ES-I3 (cell line): ENCODE results near the gene OSBPL10.

Experiments used
- H3K36me3 ChIP-seq: 2 replicates; pipeline ENCODE4 v1.6.1; 2013; ENCODE audit warnings: mild to moderate bottlenecking, low read length, control low read depth, moderate library complexity; ENCODE audit not compliant: insufficient read depth
- H3K4me1 ChIP-seq: 2 replicates; pipeline ENCODE4 v1.6.1; 2013; ENCODE audit warnings: mild to moderate bottlenecking, control low read depth, low read length; ENCODE audit not compliant: insufficient read depth
- H3K9ac ChIP-seq: 2 replicates; pipeline ENCODE4 v1.6.1; 2013; ENCODE audit warnings: low read depth, mild to moderate bottlenecking, low read length, moderate library complexity
- H3K9me3 ChIP-seq: 2 replicates; pipeline ENCODE4 v1.6.1; 2013; ENCODE audit warnings: mild to moderate bottlenecking, low read length, moderate library complexity; ENCODE audit not compliant: control insufficient read depth, insufficient read depth

OSBPL10 gene

GRCh38 chr3:31918179-31919150, 62.6 kb downstream of the OSBPL10 start:
- Histone ChIP-seq H3K4me1 (peaks cover 19% of the 10 kb centered on the region), H3K9me3 (0 out of 2 replicates have a peak, but pooled peaks cover 3% of the 10 kb centered on the region), H3K36me3 (no peaks in the 10 kb centered on the region), H3K9ac (no peak overlapping the region)

GRCh38 chr3:31917303-31918005, 63.6 kb downstream of the OSBPL10 start:
- 0 out of 2 replicates have a peak, but pooled peaks cover 3% of the 10 kb centered on the region for H3K9me3 ChIP-seq
- no peak overlapping the region for H3K9ac ChIP-seq
- H3K4me1 ChIP-seq: peaks cover 16% of the 10 kb centered on the region
- no peaks in the 10 kb centered on the region for H3K36me3 ChIP-seq

- Histone ChIP-seq H3K36me3 (no peaks in the 10 kb centered on the region), H3K4me1 (peaks cover 13% of the 10 kb centered on the region; the same call in 1 of the 2 replicates), H3K9me3 (no peaks in the 10 kb centered on the region)
Observed at GRCh38 chr3:31911643-31912042, 69.4 kb downstream of the OSBPL10 start.

GRCh38 chr3:31911124-31911523, 69.9 kb downstream of the OSBPL10 start:
- peaks cover 9% of the 10 kb centered on the region; the same call in 1 of the 2 replicates for H3K4me1 ChIP-seq
- H3K9me3 ChIP-seq: no peaks in the 10 kb centered on the region
- no peaks in the 10 kb centered on the region for H3K36me3 ChIP-seq
- no peak overlapping the region for H3K9ac ChIP-seq

More at GRCh38 chr3:31911643-31912042, 69.4 kb downstream of the OSBPL10 start:
- H3K9ac ChIP-seq: no peak overlapping the region

GRCh38 chr3:31909455-31909854, 71.6 kb downstream of the OSBPL10 start:
- no peaks in the 10 kb centered on the region for H3K36me3 ChIP-seq
- H3K9me3 ChIP-seq: no peaks in the 10 kb centered on the region
- H3K4me1 ChIP-seq: 0 out of 2 replicates have a peak, but pooled peaks cover 8% of the 10 kb centered on the region
- no peak overlapping the region for H3K9ac ChIP-seq

GRCh38 chr3:31908391-31909097, 72.5 kb downstream of the OSBPL10 start:
- 0 out of 2 replicates have a peak, but pooled peaks cover 8% of the 10 kb centered on the region for H3K4me1 ChIP-seq
- H3K9me3 ChIP-seq: no peaks in the 10 kb centered on the region
- H3K9ac ChIP-seq: no peak overlapping the region
- H3K36me3 ChIP-seq: no peaks in the 10 kb centered on the region

GRCh38 chr3:31906182-31906581, 74.9 kb downstream of the OSBPL10 start:
- Histone ChIP-seq H3K9ac (no peak overlapping the region), H3K4me1 (peaks cover 9% of the 10 kb centered on the region), H3K9me3 (no peaks in the 10 kb centered on the region), H3K36me3 (no peaks in the 10 kb centered on the region)

GRCh38 chr3:31903686-31904431, 77.2 kb downstream of the OSBPL10 start:
- H3K4me1 ChIP-seq: peaks cover 17% of the 10 kb centered on the region
- no peak overlapping the region for H3K9ac ChIP-seq
- no peaks in the 10 kb centered on the region for H3K36me3 ChIP-seq
- no peaks in the 10 kb centered on the region for H3K9me3 ChIP-seq

- H3K36me3 ChIP-seq: no peaks in the 10 kb centered on the region
- H3K4me1 ChIP-seq: peaks cover 23% of the 10 kb centered on the region
- no peak overlapping the region for H3K9ac ChIP-seq
- H3K9me3 ChIP-seq: no peaks in the 10 kb centered on the region
Observed at GRCh38 chr3:31900583-31900982, 80.5 kb downstream of the OSBPL10 start.

- Histone ChIP-seq H3K4me1 (peaks cover 53% of the 10 kb centered on the region), H3K9me3 (no peaks in the 10 kb centered on the region), H3K9ac (no peak overlapping the region), H3K36me3 (no peaks in the 10 kb centered on the region)
Observed at GRCh38 chr3:31896648-31897433, 84.2 kb downstream of the OSBPL10 start.

- Histone ChIP-seq H3K4me1 (peaks cover 55% of the 10 kb centered on the region), H3K9me3 (no peaks in the 10 kb centered on the region), H3K36me3 (no peaks in the 10 kb centered on the region), H3K9ac (no peak overlapping the region)
Observed at GRCh38 chr3:31896026-31896425, 85.0 kb downstream of the OSBPL10 start.

GRCh38 chr3:31895471-31895870, 85.6 kb downstream of the OSBPL10 start:
- no peaks in the 10 kb centered on the region for H3K36me3 ChIP-seq
- no peak overlapping the region for H3K9ac ChIP-seq
- no peaks in the 10 kb centered on the region for H3K9me3 ChIP-seq
- peaks cover 55% of the 10 kb centered on the region for H3K4me1 ChIP-seq

GRCh38 chr3:31892916-31893573, 88.0 kb downstream of the OSBPL10 start:
- no peaks in the 10 kb centered on the region for H3K9me3 ChIP-seq
- H3K36me3 ChIP-seq: no peaks in the 10 kb centered on the region
- no peak overlapping the region for H3K9ac ChIP-seq
- H3K4me1 ChIP-seq: peaks cover 56% of the 10 kb centered on the region
